Vagina (tissue), 2 donors: ENCODE data around the gene FHL2.

Experiments
- POLR2A ChIP-seq, 2 donors: fragments of 450-650 bp; IDR thresholded peaks; one replicate each; pipeline ENCODE4 v1.6.1; 2017; ENCODE audit warnings: antibody characterized with exemption in 2 of 2, mild to moderate bottlenecking in 2 of 2, moderate library complexity in 2 of 2
- POLR2AphosphoS5 ChIP-seq, 2 donors: sonication (generic); formaldehyde crosslinking; IDR thresholded peaks; one replicate each; pipeline ENCODE4 v1.9.0; 2017; ENCODE audit warnings: antibody characterized with exemption in 2 of 2, mild to moderate bottlenecking in 2 of 2, low read depth in 1 of 2; ENCODE audit not compliant: insufficient read depth in 1 of 2
- TF ChIP-seq, protein P1 (sequence below), 3 experiments: fragments of 450-650 bp in 2 of 3; fragments of 200-600 bp in 1 of 3; sonication (generic) in 1 of 3; IDR thresholded peaks; one replicate each; pipeline ENCODE4 v1.5.1; 2017 to 2019; ENCODE audit warnings: antibody characterized with exemption in 3 of 3, mild to moderate bottlenecking in 2 of 3, moderate library complexity in 2 of 3

DNA sequence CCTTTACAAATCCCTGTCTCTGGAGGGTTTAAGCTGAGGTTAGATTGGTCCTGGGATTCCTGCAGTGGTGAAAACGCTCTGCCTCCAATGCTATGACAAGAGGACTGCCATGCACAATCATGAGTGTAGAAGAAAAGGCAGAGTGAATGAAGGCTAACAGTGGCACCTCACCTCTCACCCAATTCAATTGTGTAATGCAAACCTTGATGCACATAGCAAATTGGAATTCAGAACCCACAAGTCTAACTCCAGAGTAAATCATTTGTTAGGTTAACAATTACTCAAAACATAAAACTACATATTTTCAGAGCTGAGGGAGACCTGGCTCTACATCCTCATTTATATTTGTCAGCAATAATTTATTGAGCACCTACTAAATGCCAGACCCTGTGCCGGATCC lies 71.2 kb downstream of the FHL2 start:
- TF ChIP-seq, protein P1, sequence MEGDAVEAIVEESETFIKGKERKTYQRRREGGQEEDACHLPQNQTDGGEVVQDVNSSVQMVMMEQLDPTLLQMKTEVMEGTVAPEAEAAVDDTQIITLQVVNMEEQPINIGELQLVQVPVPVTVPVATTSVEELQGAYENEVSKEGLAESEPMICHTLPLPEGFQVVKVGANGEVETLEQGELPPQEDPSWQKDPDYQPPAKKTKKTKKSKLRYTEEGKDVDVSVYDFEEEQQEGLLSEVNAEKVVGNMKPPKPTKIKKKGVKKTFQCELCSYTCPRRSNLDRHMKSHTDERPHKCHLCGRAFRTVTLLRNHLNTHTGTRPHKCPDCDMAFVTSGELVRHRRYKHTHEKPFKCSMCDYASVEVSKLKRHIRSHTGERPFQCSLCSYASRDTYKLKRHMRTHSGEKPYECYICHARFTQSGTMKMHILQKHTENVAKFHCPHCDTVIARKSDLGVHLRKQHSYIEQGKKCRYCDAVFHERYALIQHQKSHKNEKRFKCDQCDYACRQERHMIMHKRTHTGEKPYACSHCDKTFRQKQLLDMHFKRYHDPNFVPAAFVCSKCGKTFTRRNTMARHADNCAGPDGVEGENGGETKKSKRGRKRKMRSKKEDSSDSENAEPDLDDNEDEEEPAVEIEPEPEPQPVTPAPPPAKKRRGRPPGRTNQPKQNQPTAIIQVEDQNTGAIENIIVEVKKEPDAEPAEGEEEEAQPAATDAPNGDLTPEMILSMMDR (IDR thresholded peaks at IDR 0.05) = no peak
- TF ChIP-seq POLR2A (IDR thresholded peaks at IDR 0.05) (no peak), POLR2AphosphoS5 (IDR thresholded peaks at IDR 0.05; ENCODE audit: insufficient read depth in 1 of 2, low read depth in 1 of 2) (no peak)
